GM12872 (cell line): ENCODE data around the gene SLC4A11.

ENCODE experiments used
- CTCF ChIP-seq: IDR thresholded peaks from 3 replicates; pipeline ENCODE4 v1.5.1; 2011; ENCODE audit warnings: low read depth, mild to moderate bottlenecking, low read length, moderate library complexity; ENCODE audit not compliant: insufficient read depth

Gene SLC4A11

GRCh38 chr20:3213226-3213625 lies 25.8 kb downstream of the SLC4A11 start:
- TF ChIP-seq CTCF: no peak

GRCh38 chr20:3210346-3210745 lies 28.6 kb downstream of the SLC4A11 start:
- no peak for TF ChIP-seq CTCF

GRCh38 chr20:3209946-3210317 lies 29.1 kb downstream of the SLC4A11 start:
- no peak for TF ChIP-seq CTCF

- TF ChIP-seq CTCF: no peak
These were observed 29.6 kb downstream of the SLC4A11 start, which contains the start of gene ITPA for GRCh38 chr20:3209257-3209945. ITPA (plus strand) TSS chr20:3209498; CDS start chr20:3209552, 54 bp downstream.

- no peak for TF ChIP-seq CTCF
These were observed 30.2 kb downstream of the SLC4A11 start for GRCh38 chr20:3208786-3209256.

GRCh38 chr20:3204124-3204794 lies 34.7 kb downstream of the SLC4A11 start, which contains the start of gene DDRGK1:
DDRGK1 (minus strand) TSS chr20:3204682; CDS start chr20:3204627, 55 bp downstream.
- TF ChIP-seq CTCF: no peak

- no peak for TF ChIP-seq CTCF
These were observed 35.5 kb downstream of the SLC4A11 start for GRCh38 chr20:3203315-3204123.
